OCI-M2 (cell line): ENCODE results near the gene PLCB1.

Experiments used
- DNase-seq: peaks from one replicate; lab custom pipeline; 2025; ENCODE audit not compliant: unreplicated experiment; lab: John Stamatoyannopoulos, UW

Gene PLCB1

GRCh38 chr20:8853805-8854338, 721.8 kb downstream of the PLCB1 start:
- peak; percentile 74 for DNase-seq

GRCh38 chr20:8854571-8854970, 722.5 kb downstream of the PLCB1 start:
- no peak for DNase-seq

GRCh38 chr20:8855315-8855714, 723.2 kb downstream of the PLCB1 start:
- no peak for DNase-seq

GRCh38 chr20:8856668-8857067, 724.6 kb downstream of the PLCB1 start:
- DNase-seq, result no peak

- DNase-seq, result no peak
Observed at GRCh38 chr20:8858181-8858787, 726.2 kb downstream of the PLCB1 start.

- DNase-seq, result no peak
Observed at GRCh38 chr20:8860011-8860495, 728.0 kb downstream of the PLCB1 start.

GRCh38 chr20:8862092-8862491, 730.0 kb downstream of the PLCB1 start:
- DNase-seq, result no peak

GRCh38 chr20:8865636-8866035, 733.6 kb downstream of the PLCB1 start:
- DNase-seq, result no peak

- no peak for DNase-seq
Observed at GRCh38 chr20:8867038-8867740, 735.1 kb downstream of the PLCB1 start.

GRCh38 chr20:8870652-8871051, 738.6 kb downstream of the PLCB1 start:
- no peak for DNase-seq

GRCh38 chr20:8874437-8874836, 742.4 kb downstream of the PLCB1 start:
- DNase-seq, result no peak

- DNase-seq, result no peak
Observed at GRCh38 chr20:8875586-8875985, 743.5 kb downstream of the PLCB1 start.

- DNase-seq, result no peak
Observed at GRCh38 chr20:8876366-8876765, 744.3 kb downstream of the PLCB1 start.

GRCh38 chr20:8877294-8877693, 745.2 kb downstream of the PLCB1 start:
- DNase-seq, result no peak

- DNase-seq, result no peak
Observed at GRCh38 chr20:8879669-8880068, 747.6 kb downstream of the PLCB1 start.

GRCh38 chr20:8880085-8880853, 748.2 kb downstream of the PLCB1 start:
- no peak for DNase-seq

GRCh38 chr20:8891039-8891438, 759.0 kb downstream of the PLCB1 start:
- no peak for DNase-seq

GRCh38 chr20:8895472-8895871, 763.4 kb downstream of the PLCB1 start:
- DNase-seq, result no peak

GRCh38 chr20:8898823-8899222, 766.8 kb downstream of the PLCB1 start:
- no peak for DNase-seq

GRCh38 chr20:8901237-8902025, 769.4 kb downstream of the PLCB1 start:
- DNase-seq, result no peak
